Psoas muscle (tissue), 8 donors: ENCODE measurements around the gene LDLRAD4. TPM values are rescaled to one million over a fixed set of nuclear protein-coding genes. Genes with fewer than 3 reads are reported as not detected.

ENCODE experiments used
- ATAC-seq, 4 donors: fragments of 200-7000 bp; cut with Tn5 transposase; one replicate each; pipeline ENCODE4 v1.9.1; 2020; ENCODE audit warnings: moderate library complexity in 3 of 4, mild to moderate bottlenecking in 2 of 4
- DNase-seq, 2 donors: peaks; one replicate each; pipeline ENCODE4 v3.0.0-alpha.2; 2020
- H3K27ac ChIP-seq: fragments of 200-600 bp; one replicate; pipeline ENCODE4 v1.8.0; 2022
- H3K27me3 ChIP-seq, 3 donors: fragments of 200-600 bp in 1 of 3; one replicate each; pipeline versions ENCODE4 v1.6.1 to v1.8.0; 2013 to 2022; ENCODE audit warnings: low read length in 2 of 3, mild to moderate bottlenecking in 2 of 3, moderate library complexity in 1 of 3; ENCODE audit not compliant: insufficient read depth in 3 of 3
- H3K36me3 ChIP-seq, 2 donors: fragments of 200-600 bp in 1 of 2; one replicate each; pipeline versions ENCODE4 v1.6.1 to v1.8.0; 2013 to 2022; ENCODE audit warnings: low read depth in 1 of 2, mild to moderate bottlenecking in 1 of 2, moderate library complexity in 1 of 2; ENCODE audit not compliant: insufficient read depth in 1 of 2
- H3K4me1 ChIP-seq: fragments of 200-600 bp; one replicate; pipeline ENCODE4 v1.8.0; 2022
- H3K4me3 ChIP-seq: fragments of 200-600 bp; one replicate; pipeline ENCODE4 v1.8.0; 2022; ENCODE audit warnings: mild to moderate bottlenecking
- H3K9me3 ChIP-seq: fragments of 200-600 bp; one replicate; pipeline ENCODE4 v1.8.0; 2022
- CTCF ChIP-seq: fragments of 200-600 bp; IDR thresholded peaks from one replicate; pipeline ENCODE4 v1.8.0; 2022; ENCODE audit warnings: antibody characterized with exemption
- WGBS, 3 donors: extraction: QIAGEN DNeasy Blood & Tissue Kit; methylation state at CpG; one replicate each; pipeline versions ENCODE4 v1.1.6 to v1.1.7; 2013; 5-methylcytosine and 5-hydroxymethylcytosine counted together
- intact Hi-C, 2 donors: fragments of 100-400 bp; cut with DNase I; formaldehyde crosslinking; loops; one replicate each; pipeline versions ENCODE4 v1.11.0 to v1.14.2; 2022
- polyA plus RNA-seq, 3 donors: library from polyadenylated mRNA; stranded (reverse); fragments of 200-250 nt; gene quantifications; one replicate each; pipeline ENCODE4 v1.2.3, GENCODE V29; 2013
- total RNA-seq, 4 donors: library from RNA; stranded (reverse); fragmentation: NEBNext Ultra II Directional in 2 of 4; extraction: Animal tissue kit (Norgen Biotek cat#: 25700) in 2 of 4; gene quantifications; one replicate each; pipeline versions ENCODE4 v1.2.1 to v1.2.4, GENCODE V29; 2021 to 2023
- donor health status: healthy with polysubstance abuse.
- donor health status: DM: no; HTN: no; CAD: no; lungs with moderate emphysema.
- donor health status: Bipolar disorder and iron deficiency.
- donor health status: healthy.
- donor health status: DM: yes; HTN: yes; CAD: no.
- donor health status: DM: no; HTN: no; CAD: no.
- donor health status: DM: no; HTN: no; CAD: no.
- donor health status: DM: yes; HTN: yes; CAD: no.

LDLRAD4 gene
- total and polyA plus RNA-seq, 7 donors, result 1.8 to 13.9 (median 3.8) TPM

- 97% methylated on average over 8 of the region's 8 CpGs for WGBS, 3 donors
- intact Hi-C loops, result no loop called here
- ATAC-seq, result no peak
Observed at GRCh38 chr18:13622751-13623150, 404.2 kb downstream of the LDLRAD4 start.

GRCh38 chr18:13623348-13623747 is 404.8 kb downstream of the LDLRAD4 start:
- no peak overlapping the region for H3K27ac ChIP-seq
- H3K9me3 ChIP-seq, result no peaks in the 10 kb centered on the region
- no peaks in the 10 kb centered on the region for H3K36me3 ChIP-seq
- intact Hi-C loops, result no loop called here
- no peaks in the 10 kb centered on the region for H3K4me1 ChIP-seq
- H3K27me3 ChIP-seq, result no peaks in the 10 kb centered on the region
- DNase-seq, result no peak
- WGBS, 3 donors, result 71 to 75% (median 74%) methylated on average over 10 of the region's 10 CpGs
- TF ChIP-seq CTCF, result no peak
- ATAC-seq, result no peak
- H3K4me3 ChIP-seq, result no peak overlapping the region

More at GRCh38 chr18:13622751-13623150, 404.2 kb downstream of the LDLRAD4 start:
- TF ChIP-seq CTCF, result no peak
- H3K9me3 ChIP-seq, result no peaks in the 10 kb centered on the region
- no peaks in the 10 kb centered on the region for H3K27me3 ChIP-seq
- no peak for DNase-seq
- H3K4me3 ChIP-seq, result no peak overlapping the region
- H3K27ac ChIP-seq, result no peak overlapping the region
- no peaks in the 10 kb centered on the region for H3K4me1 ChIP-seq
- no peaks in the 10 kb centered on the region for H3K36me3 ChIP-seq

- ATAC-seq (no peak), DNase-seq (no peak)
- Histone ChIP-seq H3K27me3 (no peaks in the 10 kb centered on the region), H3K36me3 (no peaks in the 10 kb centered on the region), H3K9me3 (no peaks in the 10 kb centered on the region), H3K4me3 (no peak overlapping the region), H3K4me1 (no peaks in the 10 kb centered on the region), H3K27ac (no peak overlapping the region)
- intact Hi-C loops, result no loop called here
- whole genome bisulfite sequencing, 3 donors, result 94 to 95% (median 95%) methylated on average over 13 of the region's 13 CpGs
- TF ChIP-seq CTCF, result no peak
Observed at GRCh38 chr18:13623871-13624270, 405.3 kb downstream of the LDLRAD4 start.

GRCh38 chr18:13624563-13625237 is 406.1 kb downstream of the LDLRAD4 start:
- Histone ChIP-seq H3K27me3 (no peaks in the 10 kb centered on the region), H3K27ac (no peak overlapping the region), H3K4me1 (no peaks in the 10 kb centered on the region), H3K9me3 (no peaks in the 10 kb centered on the region), H3K4me3 (no peak overlapping the region), H3K36me3 (no peaks in the 10 kb centered on the region)
- ATAC-seq, result no peak
- intact Hi-C loops, result loop anchor here in 1 of 2 donors (5.0 kb wide), 1 partner anchor 67 kb away; no protein-coding TSS in a partner anchor
- no peak for DNase-seq
- WGBS, 3 donors, result 88 to 96% (median 89%) methylated on average over 10 to 11 of the region's 11 CpGs
- TF ChIP-seq CTCF, result no peak

- DNase-seq, result no peak
- intact Hi-C loops, result loop anchor here in 1 of 2 donors (5.0 kb wide), 1 partner anchor 68 kb away; no protein-coding TSS in a partner anchor
- WGBS, 3 donors, result 88 to 95% (median 92%) methylated on average over 9 to 10 of the region's 10 CpGs
Observed at GRCh38 chr18:13625355-13625754, 406.8 kb downstream of the LDLRAD4 start.

More at GRCh38 chr18:13625355-13625754, 406.8 kb downstream of the LDLRAD4 start:
- no peaks in the 10 kb centered on the region for H3K36me3 ChIP-seq
- H3K27ac ChIP-seq, result no peak overlapping the region
- no peaks in the 10 kb centered on the region for H3K4me1 ChIP-seq
- H3K9me3 ChIP-seq, result no peaks in the 10 kb centered on the region
- no peak for TF ChIP-seq CTCF
- no peak overlapping the region for H3K4me3 ChIP-seq
- H3K27me3 ChIP-seq, result no peaks in the 10 kb centered on the region
- ATAC-seq, result no peak
